Measurements from ENCODE around the gene NSG1. TPM values are rescaled to one million over a fixed set of nuclear protein-coding genes. Genes with fewer than 3 reads are reported as not detected.

The NSG1 gene
- polyA plus RNA-seq, 4 donors: 0.27 to 12.2 (median 8.2) TPM; not detected in 1

DNA sequence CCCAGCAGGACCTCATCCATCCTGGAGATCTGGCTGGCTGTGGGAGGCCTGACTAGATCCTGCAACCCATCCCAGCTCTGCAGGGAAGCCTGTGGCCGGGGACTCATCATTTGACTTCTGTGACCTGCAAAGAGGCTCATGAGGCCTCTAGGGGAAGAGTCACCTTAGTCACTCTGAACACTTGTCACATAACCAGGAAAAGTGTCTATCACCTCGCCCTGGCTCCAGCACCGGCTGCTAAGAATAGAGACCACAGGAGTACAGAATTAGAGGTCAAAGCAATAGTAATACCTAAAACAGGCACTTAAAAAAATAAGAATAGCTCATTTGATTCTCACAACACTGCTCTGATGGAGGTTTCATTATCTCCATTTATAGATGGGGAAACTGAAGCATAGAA, 3.8 kb upstream of the NSG1 start:
- FAIRE-seq: no peak
- 70 to 76% (median 73%) methylated on average over 3 of the region's 3 CpGs for WGBS, 3 donors
- no peaks in the 10 kb centered on the region for H3K36me3 ChIP-seq (ENCODE audit: control insufficient read depth in 3 of 3, insufficient read depth in 2 of 3, low read depth in 1 of 3, low read length in 3 of 3)
- H3K9me3 ChIP-seq (ENCODE audit: control insufficient read depth in 2 of 2, insufficient read depth in 1 of 2, low read depth in 1 of 2, low read length in 1 of 2): no peaks in the 10 kb centered on the region
- H3K4me3 ChIP-seq (ENCODE audit: low read depth in 1 of 3, low read length in 3 of 3): no peak overlapping the region
- H3K27me3 ChIP-seq (ENCODE audit: control insufficient read depth in 3 of 3, insufficient read depth in 3 of 3, low read length in 3 of 3): peaks cover 13 to 45% (median 23%) of the 10 kb centered on the region in 3 donors
- no peak overlapping the region for H3K27ac ChIP-seq (ENCODE audit: low read depth in 1 of 3, low read length in 2 of 3)
- H3K4me1 ChIP-seq (ENCODE audit: control insufficient read depth in 3 of 3, insufficient read depth in 2 of 3, low read depth in 1 of 3, low read length in 2 of 3): no peaks in the 10 kb centered on the region
- no peak for DNase-seq

DNA sequence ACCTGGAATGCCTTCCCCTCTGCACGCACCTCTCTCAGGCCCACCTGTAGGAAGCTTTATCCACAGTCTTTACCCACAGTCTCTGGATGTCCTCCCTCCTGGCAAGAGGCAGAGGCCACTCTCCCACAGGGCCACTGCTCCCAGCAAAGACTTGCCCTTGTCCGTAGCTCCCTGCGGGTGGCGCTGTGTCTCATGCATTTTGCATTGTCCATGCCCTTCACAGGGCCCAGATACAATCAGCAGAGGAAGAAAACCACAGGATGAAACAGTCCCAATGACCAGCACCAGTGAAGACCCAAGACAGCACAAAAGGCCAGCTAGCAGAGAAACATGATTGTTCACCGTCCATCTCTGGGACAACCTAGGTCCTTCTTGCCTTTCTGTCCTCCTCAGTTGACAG, 2.1 kb upstream of the NSG1 start:
- DNase-seq: no peak
- no peaks in the 10 kb centered on the region for H3K4me1 ChIP-seq (ENCODE audit: control insufficient read depth in 3 of 3, insufficient read depth in 2 of 3, low read depth in 1 of 3, low read length in 2 of 3)
- H3K27me3 ChIP-seq (ENCODE audit: control insufficient read depth in 3 of 3, insufficient read depth in 3 of 3, low read length in 3 of 3): peaks cover 18 to 52% (median 26%) of the 10 kb centered on the region in 3 donors
- no peaks in the 10 kb centered on the region for H3K36me3 ChIP-seq (ENCODE audit: control insufficient read depth in 3 of 3, insufficient read depth in 2 of 3, low read depth in 1 of 3, low read length in 3 of 3)
- H3K9me3 ChIP-seq (ENCODE audit: control insufficient read depth in 2 of 2, insufficient read depth in 1 of 2, low read depth in 1 of 2, low read length in 1 of 2): no peaks in the 10 kb centered on the region
- WGBS, 3 donors: 35 to 52% (median 37%) methylated on average over 5 of the region's 5 CpGs
- H3K4me3 ChIP-seq (ENCODE audit: low read depth in 1 of 3, low read length in 3 of 3): no peak overlapping the region
- no peak for FAIRE-seq
- H3K27ac ChIP-seq (ENCODE audit: low read depth in 1 of 3, low read length in 2 of 3): no peak overlapping the region

DNA sequence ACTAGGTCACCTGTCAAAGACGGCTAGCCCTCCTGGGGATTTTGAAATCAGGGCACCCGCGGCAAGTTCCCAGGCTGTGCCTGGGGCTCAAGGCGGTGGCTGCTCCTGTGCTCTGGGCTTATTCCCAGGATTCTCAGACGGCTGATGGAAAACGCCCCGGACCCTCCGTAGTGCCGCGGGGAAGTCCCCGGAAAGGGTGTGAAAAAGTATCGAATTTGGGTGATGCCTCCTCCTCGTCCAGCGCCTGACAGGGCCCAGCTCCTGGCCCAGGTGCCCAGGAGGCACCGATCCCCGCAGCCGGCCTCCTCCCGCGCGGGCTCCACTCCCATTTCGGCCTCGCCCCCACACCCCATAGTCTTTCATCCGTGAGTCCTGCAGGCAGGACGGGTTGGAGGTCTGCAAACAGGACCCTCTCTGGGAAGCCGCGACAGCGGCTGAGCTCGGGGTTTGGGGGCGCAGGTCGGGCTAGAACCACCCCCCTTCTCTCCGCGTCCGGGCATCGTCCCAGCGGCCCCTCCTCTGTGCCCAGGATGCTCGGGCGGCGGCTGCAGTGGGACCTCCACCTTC, 1.1 kb upstream of the NSG1 start:
- 2 to 7% (median 7%) methylated on average over 33 to 38 of the region's 38 CpGs for WGBS, 3 donors

DNA sequence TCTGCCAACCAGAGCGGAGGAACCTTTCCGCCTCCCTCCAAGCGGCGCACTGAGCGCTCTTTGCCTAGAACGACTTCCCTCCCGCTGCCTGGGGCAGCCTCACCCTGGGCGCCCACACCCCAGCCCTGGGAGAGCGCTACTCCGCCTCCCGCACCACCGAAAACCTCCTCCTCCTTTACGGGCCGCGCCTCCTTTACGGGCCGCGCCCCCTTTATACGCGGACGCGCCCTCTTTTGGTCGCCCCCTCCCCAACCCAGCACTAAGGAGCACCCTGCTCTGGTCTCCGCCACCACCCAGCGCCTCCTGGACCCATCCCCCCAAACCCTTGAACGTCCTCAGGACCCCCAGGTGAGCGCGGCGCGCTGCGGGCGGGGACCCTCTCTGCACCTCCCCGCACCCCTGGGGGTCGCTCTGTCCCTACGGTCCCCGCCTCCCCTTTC, 586 bp upstream of the NSG1 start:
- Histone ChIP-seq H3K4me1 (ENCODE audit: control insufficient read depth in 3 of 3, insufficient read depth in 2 of 3, low read depth in 1 of 3, low read length in 2 of 3) (no peaks in the 10 kb centered on the region), H3K27me3 (ENCODE audit: control insufficient read depth in 3 of 3, insufficient read depth in 3 of 3, low read length in 3 of 3) (peaks cover 18 to 49% (median 26%) of the 10 kb centered on the region in 3 donors), H3K36me3 (ENCODE audit: control insufficient read depth in 3 of 3, insufficient read depth in 2 of 3, low read depth in 1 of 3, low read length in 3 of 3) (no peaks in the 10 kb centered on the region), H3K9me3 (ENCODE audit: control insufficient read depth in 2 of 2, insufficient read depth in 1 of 2, low read depth in 1 of 2, low read length in 1 of 2) (no peaks in the 10 kb centered on the region), H3K27ac (ENCODE audit: low read depth in 1 of 3, low read length in 2 of 3) (no peak overlapping the region), H3K4me3 (ENCODE audit: low read depth in 1 of 3, low read length in 3 of 3) (peak overlapping the region in 2 of 3 donors; percentile 28 to 35)
- FAIRE-seq (no peak), DNase-seq (peak in 1 of 2 donors; percentile 30)
- 1 to 3% (median 2%) methylated on average over 14 to 36 of the region's 36 CpGs for WGBS, 3 donors

More for the DNA sequence above, 1.1 kb upstream of the NSG1 start:
- H3K36me3 ChIP-seq (ENCODE audit: control insufficient read depth in 3 of 3, insufficient read depth in 2 of 3, low read depth in 1 of 3, low read length in 3 of 3): no peaks in the 10 kb centered on the region
- no peak for FAIRE-seq
- peaks cover 18 to 51% (median 26%) of the 10 kb centered on the region in 3 donors for H3K27me3 ChIP-seq (ENCODE audit: control insufficient read depth in 3 of 3, insufficient read depth in 3 of 3, low read length in 3 of 3)
- H3K27ac ChIP-seq (ENCODE audit: low read depth in 1 of 3, low read length in 2 of 3): no peak overlapping the region
- no peaks in the 10 kb centered on the region for H3K9me3 ChIP-seq (ENCODE audit: control insufficient read depth in 2 of 2, insufficient read depth in 1 of 2, low read depth in 1 of 2, low read length in 1 of 2)
- H3K4me3 ChIP-seq (ENCODE audit: low read depth in 1 of 3, low read length in 3 of 3): peak overlapping the region in 1 of 3 donors; percentile 28
- no peaks in the 10 kb centered on the region for H3K4me1 ChIP-seq (ENCODE audit: control insufficient read depth in 3 of 3, insufficient read depth in 2 of 3, low read depth in 1 of 3, low read length in 2 of 3)
- DNase-seq: no peak

DNA sequence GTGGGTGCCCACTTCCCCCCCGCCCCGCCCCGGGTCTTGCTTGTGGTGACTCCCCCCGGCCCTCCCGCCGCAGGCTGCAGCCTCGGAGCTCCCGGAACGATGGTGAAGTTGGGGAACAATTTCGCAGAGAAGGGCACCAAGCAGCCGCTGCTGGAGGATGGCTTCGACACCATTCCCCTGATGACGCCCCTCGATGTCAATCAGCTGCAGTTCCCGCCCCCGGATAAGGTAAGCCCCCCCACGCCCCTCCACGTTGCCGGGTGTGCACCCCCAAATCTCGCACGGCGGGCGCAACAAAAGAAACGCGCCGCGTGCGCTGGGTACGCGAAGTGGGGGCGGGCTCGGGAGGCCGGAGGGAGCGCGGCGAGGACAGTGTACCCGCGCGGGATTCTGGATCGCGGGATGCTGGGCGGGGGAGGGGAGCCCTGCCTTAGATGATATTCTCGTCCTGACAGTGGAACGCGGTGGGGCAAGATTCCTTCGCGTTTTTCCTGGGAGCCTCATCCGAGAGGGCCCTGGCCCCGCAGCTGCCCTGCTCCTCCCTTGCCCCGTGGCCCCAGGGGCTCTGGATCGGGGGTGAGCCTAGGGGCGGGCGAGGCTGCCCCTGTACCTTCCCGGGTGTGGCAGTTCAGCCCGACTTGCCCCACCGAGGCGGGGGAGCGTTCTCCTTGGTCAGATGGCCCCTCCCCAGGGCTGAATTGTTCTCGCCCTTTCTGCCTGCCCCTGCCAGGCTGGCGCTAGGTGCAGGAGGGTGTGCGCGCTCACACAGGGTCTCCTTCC, 819 bp downstream of the NSG1 start:
- Histone ChIP-seq H3K27me3 (ENCODE audit: control insufficient read depth in 3 of 3, insufficient read depth in 3 of 3, low read length in 3 of 3) (peaks cover 18 to 45% (median 23%) of the 10 kb centered on the region in 3 donors), H3K4me1 (ENCODE audit: control insufficient read depth in 3 of 3, insufficient read depth in 2 of 3, low read depth in 1 of 3, low read length in 2 of 3) (no peaks in the 10 kb centered on the region), H3K9me3 (ENCODE audit: control insufficient read depth in 2 of 2, insufficient read depth in 1 of 2, low read depth in 1 of 2, low read length in 1 of 2) (no peaks in the 10 kb centered on the region), H3K36me3 (ENCODE audit: control insufficient read depth in 3 of 3, insufficient read depth in 2 of 3, low read depth in 1 of 3, low read length in 3 of 3) (peaks cover 0 to 2% (median 0%) of the 10 kb centered on the region in 3 donors), H3K27ac (ENCODE audit: low read depth in 1 of 3, low read length in 2 of 3) (no peak overlapping the region), H3K4me3 (ENCODE audit: low read depth in 1 of 3, low read length in 3 of 3) (peak overlapping the region in 2 of 3 donors; percentile 19 to 35)
- FAIRE-seq: no peak
- DNase-seq: peak in 1 of 2 donors; percentile 11
- 3 to 8% (median 4%) methylated on average over 32 to 62 of the region's 62 CpGs for WGBS, 3 donors

DNA sequence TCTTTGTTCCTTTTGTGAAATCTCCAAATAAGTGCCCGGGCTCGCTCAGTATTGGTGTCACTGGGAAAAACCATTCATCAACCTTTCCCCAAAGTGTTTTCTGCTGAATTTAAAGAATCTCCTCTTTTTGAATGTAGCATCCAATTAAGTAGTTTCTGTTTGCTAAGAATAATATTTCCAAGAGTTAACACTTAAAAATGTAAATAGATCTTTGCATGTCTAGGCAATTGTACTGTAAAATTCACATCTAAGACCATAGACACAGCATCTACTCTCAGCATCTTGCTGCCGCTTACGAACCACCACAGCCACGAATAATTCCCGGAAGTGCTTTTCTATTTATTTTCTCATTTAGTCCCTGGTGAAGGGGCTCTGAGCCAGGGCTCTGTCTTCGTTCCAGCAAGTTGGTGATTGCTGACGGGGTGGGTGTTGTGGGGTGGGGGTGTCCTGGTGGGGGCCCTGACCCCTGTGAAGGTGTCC, 1.4 kb downstream of the NSG1 start:
- FAIRE-seq: no peak
- Histone ChIP-seq H3K36me3 (ENCODE audit: control insufficient read depth in 3 of 3, insufficient read depth in 2 of 3, low read depth in 1 of 3, low read length in 3 of 3) (peaks cover 0 to 2% (median 0%) of the 10 kb centered on the region in 3 donors), H3K4me1 (ENCODE audit: control insufficient read depth in 3 of 3, insufficient read depth in 2 of 3, low read depth in 1 of 3, low read length in 2 of 3) (no peaks in the 10 kb centered on the region), H3K27me3 (ENCODE audit: control insufficient read depth in 3 of 3, insufficient read depth in 3 of 3, low read length in 3 of 3) (peaks cover 18 to 44% (median 22%) of the 10 kb centered on the region in 3 donors), H3K27ac (ENCODE audit: low read depth in 1 of 3, low read length in 2 of 3) (no peak overlapping the region), H3K4me3 (ENCODE audit: low read depth in 1 of 3, low read length in 3 of 3) (peak overlapping the region in 1 of 3 donors; percentile 19), H3K9me3 (ENCODE audit: control insufficient read depth in 2 of 2, insufficient read depth in 1 of 2, low read depth in 1 of 2, low read length in 1 of 2) (no peaks in the 10 kb centered on the region)
- DNase-seq: no peak
- 29 to 42% (median 38%) methylated on average over 8 of the region's 8 CpGs for WGBS, 3 donors

DNA sequence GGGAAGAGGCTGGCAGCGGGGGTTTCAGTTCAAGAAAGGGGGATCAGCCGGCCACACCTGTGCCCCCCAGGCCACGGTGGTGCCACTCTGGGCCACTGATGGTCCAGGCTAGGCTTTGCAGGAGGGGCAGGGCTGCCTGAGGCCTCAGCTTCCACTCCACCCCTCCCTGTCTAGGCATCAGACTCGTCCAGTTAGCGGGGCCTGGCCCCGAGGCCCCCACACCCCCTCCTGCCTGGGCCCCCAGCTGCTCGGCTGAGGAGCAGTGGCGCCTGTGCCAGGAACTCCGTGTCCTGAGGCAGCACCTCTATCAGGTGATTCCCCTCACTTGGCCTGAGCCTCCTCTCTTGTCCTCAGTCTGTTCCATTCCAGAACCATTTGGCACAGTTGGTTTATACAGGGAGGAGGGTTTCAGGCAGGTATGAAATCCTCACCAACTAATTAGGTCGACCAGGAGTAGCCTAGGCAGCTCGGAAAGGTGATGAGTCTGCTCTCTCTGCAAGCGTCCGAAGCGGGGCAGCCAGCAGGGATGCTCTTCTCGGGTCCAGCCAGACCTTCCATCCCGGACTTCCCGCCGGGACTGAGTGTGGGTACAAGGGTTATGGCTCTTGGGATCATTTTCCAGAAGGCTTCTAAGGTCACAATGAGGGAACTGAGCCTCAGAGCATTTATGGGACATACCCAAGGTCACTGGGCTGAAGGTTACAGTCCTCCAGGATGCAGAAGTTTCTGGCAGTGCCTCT, 2.1 kb downstream of the NSG1 start:
- Histone ChIP-seq H3K4me1 (ENCODE audit: control insufficient read depth in 3 of 3, insufficient read depth in 2 of 3, low read depth in 1 of 3, low read length in 2 of 3) (no peaks in the 10 kb centered on the region), H3K36me3 (ENCODE audit: control insufficient read depth in 3 of 3, insufficient read depth in 2 of 3, low read depth in 1 of 3, low read length in 3 of 3) (peaks cover 0 to 3% (median 0%) of the 10 kb centered on the region in 3 donors), H3K4me3 (ENCODE audit: low read depth in 1 of 3, low read length in 3 of 3) (no peak overlapping the region), H3K9me3 (ENCODE audit: control insufficient read depth in 2 of 2, insufficient read depth in 1 of 2, low read depth in 1 of 2, low read length in 1 of 2) (no peaks in the 10 kb centered on the region), H3K27me3 (ENCODE audit: control insufficient read depth in 3 of 3, insufficient read depth in 3 of 3, low read length in 3 of 3) (peaks cover 18 to 45% (median 20%) of the 10 kb centered on the region in 3 donors), H3K27ac (ENCODE audit: low read depth in 1 of 3, low read length in 2 of 3) (no peak overlapping the region)
- no peak for DNase-seq
- 52 to 73% (median 65%) methylated on average over 18 of the region's 18 CpGs for WGBS, 3 donors
- FAIRE-seq: no peak

DNA sequence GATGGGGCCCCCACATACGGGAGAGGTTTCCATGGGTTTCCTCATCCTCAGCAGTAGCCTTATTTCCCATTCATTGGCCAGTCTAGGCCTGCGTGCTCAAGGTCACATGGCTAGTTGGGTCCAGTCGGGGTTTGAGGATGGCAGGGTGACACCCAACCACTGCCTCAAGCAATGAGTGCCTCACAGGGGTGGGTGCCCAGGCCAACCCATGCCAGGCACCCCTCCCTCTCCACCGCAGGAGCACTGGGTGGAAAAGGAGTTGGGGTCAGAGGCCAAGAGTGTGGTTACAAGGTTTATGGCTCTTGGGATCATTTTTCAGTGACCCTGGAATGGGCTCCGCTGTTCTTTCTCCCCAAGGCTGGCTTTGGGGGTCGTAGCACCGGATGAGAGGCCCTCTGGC, 3.1 kb downstream of the NSG1 start:
- FAIRE-seq (no peak), DNase-seq (no peak)
- H3K27me3 ChIP-seq (ENCODE audit: control insufficient read depth in 3 of 3, insufficient read depth in 3 of 3, low read length in 3 of 3): peaks cover 13 to 42% (median 18%) of the 10 kb centered on the region in 3 donors
- H3K36me3 ChIP-seq (ENCODE audit: control insufficient read depth in 3 of 3, insufficient read depth in 2 of 3, low read depth in 1 of 3, low read length in 3 of 3): peaks cover 0 to 7% (median 0%) of the 10 kb centered on the region in 3 donors
- no peak overlapping the region for H3K27ac ChIP-seq (ENCODE audit: low read depth in 1 of 3, low read length in 2 of 3)
- WGBS, 3 donors: 55 to 70% (median 65%) methylated on average over 7 of the region's 7 CpGs
- H3K4me3 ChIP-seq (ENCODE audit: low read depth in 1 of 3, low read length in 3 of 3): no peak overlapping the region
- H3K4me1 ChIP-seq (ENCODE audit: control insufficient read depth in 3 of 3, insufficient read depth in 2 of 3, low read depth in 1 of 3, low read length in 2 of 3): no peaks in the 10 kb centered on the region
- no peaks in the 10 kb centered on the region for H3K9me3 ChIP-seq (ENCODE audit: control insufficient read depth in 2 of 2, insufficient read depth in 1 of 2, low read depth in 1 of 2, low read length in 1 of 2)
